Glomerular visceral epithelial cell (primary cell): Measurements from ENCODE around the gene TBC1D22A.

ENCODE experiments used
- DNase-seq: peaks from one replicate; pipeline ENCODE4 v3.0.0-alpha.2; 2016; ENCODE audit errors: extremely low spot score

TBC1D22A gene

DNA sequence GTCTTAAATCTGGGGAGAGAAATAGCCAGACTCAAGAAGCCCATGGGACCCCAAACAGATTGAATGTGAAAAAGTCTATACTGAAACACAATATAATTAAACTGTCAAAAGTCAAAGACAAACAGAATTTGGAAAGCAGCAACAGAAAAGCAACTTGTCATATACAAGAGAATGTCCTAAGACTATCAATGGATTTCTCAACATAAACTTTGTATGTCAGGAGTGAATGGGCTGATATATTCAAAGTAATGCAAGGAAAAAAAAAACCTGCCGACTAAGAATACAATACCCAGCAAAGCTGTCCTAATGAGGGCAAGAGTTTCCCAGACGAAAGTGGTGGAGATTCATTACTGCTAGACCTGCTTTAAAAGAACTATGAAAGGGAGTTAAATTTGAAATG, 73.2 kb downstream of the TBC1D22A start:
- no peak for DNase-seq

DNA sequence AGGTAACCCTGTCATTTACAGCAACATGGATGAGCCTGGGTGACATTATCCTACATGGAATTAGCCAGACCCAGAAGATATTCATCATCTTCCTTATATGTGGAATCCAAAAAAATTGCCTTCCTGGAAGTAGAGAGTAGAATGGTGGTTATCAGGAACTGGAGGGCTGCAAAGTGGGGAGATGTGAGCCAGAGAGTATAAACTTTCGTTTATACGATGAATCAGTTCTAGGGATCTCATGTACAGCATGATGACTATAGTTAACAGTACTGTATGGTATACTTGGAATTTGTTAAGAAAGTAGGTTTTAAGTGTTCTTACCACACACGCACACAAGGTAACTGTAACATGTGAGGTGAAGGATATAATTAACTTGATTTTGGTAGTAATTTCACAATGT, 79.1 kb downstream of the TBC1D22A start:
- no peak for DNase-seq

DNA sequence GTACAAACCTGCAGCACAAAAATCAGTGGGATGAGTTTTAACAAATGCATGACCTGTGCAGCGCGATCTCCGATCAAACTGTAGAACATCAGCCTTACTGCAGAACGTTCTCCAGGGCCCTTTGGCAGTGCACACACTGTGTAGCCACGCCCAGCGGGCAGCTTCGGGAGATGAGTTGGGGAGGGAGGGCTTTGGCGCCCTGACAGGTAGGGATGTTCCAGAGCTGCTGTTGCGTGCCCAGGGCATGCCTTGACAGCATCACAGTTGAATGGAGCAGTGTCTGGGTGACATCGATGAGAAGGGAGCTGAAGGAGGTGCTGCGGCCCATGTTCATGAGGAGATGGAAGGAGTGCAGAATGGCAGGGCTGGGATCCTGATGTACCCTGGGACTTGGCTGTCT, 80.2 kb downstream of the TBC1D22A start:
- DNase-seq = no peak

DNA sequence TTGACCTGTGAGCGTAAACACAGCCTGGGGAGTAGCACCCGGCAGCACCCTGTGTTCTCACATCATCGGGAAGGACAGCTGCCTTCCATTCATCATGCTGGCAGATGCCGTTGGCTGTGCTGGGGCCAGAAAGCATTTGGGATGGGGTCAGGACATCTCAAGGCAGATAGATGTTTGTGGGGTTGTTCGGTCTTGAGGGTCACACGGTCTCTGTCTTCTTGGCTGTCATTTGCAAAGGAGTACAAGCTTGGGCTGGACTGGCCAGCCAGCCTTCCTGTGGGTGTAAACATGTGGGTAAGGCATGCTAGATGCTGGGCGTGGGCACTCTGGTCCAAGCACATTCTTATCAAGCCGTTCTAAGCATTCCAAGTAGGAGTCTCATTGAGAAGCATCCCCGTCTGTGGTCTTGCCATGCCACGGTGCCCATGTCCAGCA, 81.4 kb downstream of the TBC1D22A start:
- no peak for DNase-seq

GRCh38 chr22:46844606-46845210, 82.3 kb downstream of the TBC1D22A start:
- no peak for DNase-seq

DNA sequence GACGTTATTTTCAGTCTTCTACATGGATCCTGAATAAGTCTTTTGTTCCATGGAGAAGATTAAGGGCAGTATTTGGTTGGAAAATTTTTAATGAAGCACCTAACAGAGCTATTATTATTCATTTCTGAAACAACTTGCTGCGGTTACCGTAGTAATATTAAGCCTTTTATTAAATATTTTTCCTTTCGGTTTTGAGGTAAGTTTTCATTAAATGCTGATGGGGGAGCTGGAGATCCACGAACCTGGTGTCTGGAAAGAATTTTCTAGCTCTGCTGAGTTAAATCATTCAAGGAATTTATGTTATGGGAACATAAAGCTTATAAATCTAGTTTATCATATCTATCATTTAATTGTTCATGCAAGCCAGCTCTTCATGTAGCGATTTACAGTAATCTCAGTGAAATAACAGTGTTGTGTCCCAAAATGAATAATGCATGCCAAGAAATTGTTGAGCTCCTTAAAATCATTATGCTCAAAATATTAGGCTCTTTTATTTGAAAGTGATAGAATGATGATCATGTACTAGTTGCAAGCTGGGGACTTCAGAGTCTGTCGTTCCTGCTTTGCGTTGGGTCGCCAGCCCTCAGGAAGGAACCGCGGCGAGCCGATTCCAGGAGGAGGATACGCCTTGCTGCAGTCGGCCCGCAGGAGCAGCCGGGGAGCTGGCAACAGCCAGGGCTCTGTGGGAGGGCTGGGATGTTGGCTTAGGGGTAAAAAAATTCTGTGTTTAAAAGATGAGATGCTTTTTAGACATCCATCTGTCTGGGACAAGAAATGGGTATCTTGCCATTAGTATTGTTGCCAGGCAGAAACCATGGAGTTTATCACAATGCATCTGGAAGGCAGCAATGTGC, 83.1 kb downstream of the TBC1D22A start:
- no peak for DNase-seq

- DNase-seq = no peak
Observed at GRCh38 chr22:46846150-46846831, 83.8 kb downstream of the TBC1D22A start.

DNA sequence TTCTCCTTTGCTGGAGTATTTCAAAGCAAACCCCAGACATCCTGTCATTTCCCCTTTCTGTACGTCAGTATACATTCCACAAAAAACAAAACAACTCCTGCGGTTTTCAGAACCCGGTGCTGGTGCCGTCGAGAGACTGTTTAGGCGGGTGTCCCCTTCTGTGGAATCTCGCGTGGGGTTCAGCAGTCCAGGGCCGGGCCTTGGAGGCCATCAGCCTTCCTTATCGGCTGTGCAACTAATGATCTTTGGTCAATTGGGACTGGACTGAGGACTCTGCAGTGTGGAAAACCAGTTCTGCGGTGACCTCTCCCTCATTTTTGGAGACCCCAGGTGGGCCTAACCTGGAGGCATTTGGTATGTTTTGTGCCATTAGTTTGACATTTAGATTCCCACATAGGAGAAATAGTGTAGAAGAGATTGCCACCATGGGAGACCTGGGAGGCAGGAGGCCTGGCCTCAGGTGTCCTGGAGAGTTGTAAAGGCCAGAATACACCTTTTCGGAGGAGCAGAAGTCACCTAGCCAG, 84.4 kb downstream of the TBC1D22A start:
- no peak for DNase-seq

GRCh38 chr22:46848197-46848596, 85.7 kb downstream of the TBC1D22A start:
- no peak for DNase-seq

DNA sequence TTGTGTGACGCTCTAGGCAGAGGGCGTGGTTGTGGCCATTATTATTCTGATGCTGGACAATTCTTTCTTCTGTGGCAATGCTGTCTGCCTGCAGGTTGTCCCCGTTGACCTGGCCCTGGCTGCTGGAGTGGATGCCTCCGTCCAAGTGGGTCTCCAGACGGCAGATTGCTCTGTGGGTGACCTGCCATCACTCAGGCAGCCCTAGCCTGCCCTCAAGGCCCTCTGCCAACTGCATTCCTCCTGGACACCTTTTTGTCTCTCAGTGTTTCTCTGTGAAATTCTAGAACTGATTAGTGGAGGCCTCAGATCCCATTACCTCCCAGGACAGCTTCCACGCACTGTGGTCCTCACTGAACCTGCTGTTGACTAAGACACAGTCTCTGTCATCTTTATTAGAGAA, 86.7 kb downstream of the TBC1D22A start:
- no peak for DNase-seq

DNA sequence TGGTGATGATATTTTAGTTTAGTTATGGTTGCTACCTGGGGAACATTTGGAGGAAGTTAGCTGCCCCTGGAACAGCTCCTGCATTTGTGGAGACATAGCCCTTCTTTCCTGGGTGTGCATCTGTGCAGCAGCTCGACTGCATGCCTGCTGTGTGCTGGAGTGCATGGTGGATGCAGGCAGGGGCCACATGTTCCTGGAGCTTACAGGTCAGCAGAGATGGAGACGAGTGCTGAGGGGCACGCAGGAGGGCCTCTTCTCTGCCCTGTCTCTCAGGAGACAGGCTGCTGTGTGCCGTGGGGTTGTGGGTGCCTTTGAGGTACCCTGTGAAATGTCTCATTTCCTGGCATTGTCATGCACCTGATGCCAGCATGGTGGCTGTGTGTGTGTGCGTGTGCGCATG, 87.5 kb downstream of the TBC1D22A start:
- no peak for DNase-seq

- DNase-seq = no peak
Observed at GRCh38 chr22:46851311-46851710, 88.9 kb downstream of the TBC1D22A start.

DNA sequence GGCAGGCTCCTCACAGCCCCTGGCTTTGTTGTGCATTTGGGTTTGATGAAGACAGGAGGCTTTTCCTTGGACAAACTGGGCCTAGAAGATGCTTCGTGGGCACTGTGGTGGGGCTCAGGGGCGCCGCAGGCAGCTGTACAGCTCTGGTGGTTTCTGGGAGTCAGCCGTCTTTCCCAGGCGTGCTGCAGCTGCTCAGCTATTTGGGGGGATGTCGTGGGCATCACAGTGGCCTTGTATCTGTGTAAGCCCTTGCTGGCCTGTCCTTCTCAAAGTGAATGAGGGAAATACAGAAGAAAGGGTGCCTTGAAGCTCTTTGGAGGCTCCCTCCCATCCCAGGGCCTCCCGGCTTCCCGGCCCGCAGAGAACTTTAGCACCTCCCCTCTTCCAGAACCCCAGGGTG, 89.5 kb downstream of the TBC1D22A start:
- DNase-seq = no peak

- DNase-seq = no peak
Observed at GRCh38 chr22:46852771-46853170, 90.3 kb downstream of the TBC1D22A start.

DNA sequence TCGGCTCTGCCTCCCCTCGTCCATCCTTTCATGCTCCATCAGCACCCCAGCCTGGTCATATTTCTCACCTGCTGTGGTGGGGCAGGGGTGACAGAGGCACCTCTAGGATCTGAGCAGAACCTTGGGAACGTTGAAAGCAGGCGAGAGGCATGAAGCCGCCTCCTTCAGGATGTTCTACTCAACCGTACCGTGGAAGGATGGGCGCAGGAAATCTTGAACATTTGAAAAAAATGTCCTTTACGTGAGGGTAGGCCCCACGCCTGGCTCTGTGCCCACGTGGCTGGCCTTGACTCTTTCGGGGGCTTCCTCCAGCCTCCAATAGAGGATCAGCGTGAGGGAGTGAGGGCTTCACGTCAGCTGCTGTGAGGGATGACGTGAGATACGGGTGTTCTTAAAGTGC, 90.7 kb downstream of the TBC1D22A start:
- DNase-seq = no peak

- DNase-seq = no peak
Observed at GRCh38 chr22:46854125-46854870, 91.8 kb downstream of the TBC1D22A start.

DNA sequence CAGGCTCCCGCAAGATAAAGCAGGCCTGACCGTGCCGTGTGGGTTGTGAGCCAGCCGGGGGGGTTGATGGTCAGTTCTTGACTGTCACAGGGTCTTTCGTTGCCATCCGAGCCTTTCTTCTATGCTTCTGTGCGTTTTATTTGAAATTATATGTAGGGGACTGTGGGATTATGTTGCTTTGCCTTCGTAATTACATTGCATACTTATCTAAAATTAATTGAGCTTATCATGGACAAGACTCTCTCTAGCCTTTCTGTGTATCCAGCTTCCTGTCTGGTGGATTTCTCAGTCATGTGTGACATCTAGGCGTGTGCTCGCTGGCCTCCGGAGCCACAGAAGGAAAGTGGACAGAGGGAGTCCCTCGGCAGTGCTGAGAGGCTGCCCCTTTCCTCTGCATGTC, 93.2 kb downstream of the TBC1D22A start:
- DNase-seq = no peak

DNA sequence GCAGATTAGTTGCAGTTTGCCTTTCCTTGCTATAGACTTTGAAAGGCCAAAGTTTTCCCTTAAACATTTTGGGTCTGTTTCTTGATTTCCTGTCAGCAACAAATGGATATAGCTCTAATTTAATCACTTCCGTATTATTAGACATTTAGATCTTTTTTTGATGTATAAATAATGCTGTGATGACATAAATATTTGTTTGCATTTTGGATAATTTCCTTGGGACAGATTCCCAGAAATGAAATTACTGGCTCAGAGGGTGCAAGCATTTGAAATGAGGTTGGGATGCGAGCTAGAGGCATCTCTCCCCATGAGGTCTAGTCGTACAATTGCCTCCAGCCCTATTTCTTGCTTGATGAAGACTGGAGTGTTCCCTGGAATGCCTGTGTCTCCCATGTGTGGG, 94.2 kb downstream of the TBC1D22A start:
- no peak for DNase-seq

GRCh38 chr22:46857142-46857884, 94.9 kb downstream of the TBC1D22A start:
- DNase-seq = no peak

DNA sequence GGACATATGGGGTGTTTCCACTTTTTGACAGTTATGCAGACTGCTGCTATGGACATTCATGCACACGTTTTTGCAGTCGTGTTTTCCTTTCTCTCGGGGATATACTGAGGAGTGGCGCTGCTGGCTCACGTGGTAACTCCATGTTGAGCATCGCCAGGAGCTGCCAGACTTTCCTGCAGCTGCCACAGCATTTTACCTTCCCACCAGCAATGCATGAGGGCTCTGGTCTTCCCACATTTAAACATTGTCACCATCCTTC, 95.4 kb downstream of the TBC1D22A start:
- DNase-seq = no peak

GRCh38 chr22:46858181-46858771, 95.8 kb downstream of the TBC1D22A start:
- DNase-seq = no peak
